SK-N-SH (cell line): Measurements from ENCODE around the gene NPIPB6. TPM values are rescaled to one million over a fixed set of nuclear protein-coding genes. Genes with fewer than 3 reads are reported as not detected.
"Not testable (repeated sequence)": the region's sequence is repeated elsewhere in the genome, so short reads cannot be mapped to it uniquely, and the experiment has no call there.

Experiments used
- CTCF ChIA-PET: fragments of 300-600, 350-600 bp; formaldehyde crosslinking; extraction: SDS; loops from one replicate; lab custom pipeline; 2021; lab: Yijun Ruan, JAX
- POLR2A ChIA-PET: fragments of 350-600 bp; sonication (Branson Sonifier 250); formaldehyde crosslinking; extraction: SDS; loops from one replicate; lab custom pipeline; 2020; ENCODE audit warnings: antibody characterized with exemption, inconsistent platforms; lab: Yijun Ruan, JAX
- DNase-seq: peaks from one replicate; pipeline ENCODE4 v3.0.0; 2012
- H2AFZ ChIP-seq: fragments of 200-600 bp; sonication (generic); 2 replicates; pipeline ENCODE4 v1.8.1; 2016; ENCODE audit warnings: antibody characterized with exemption, mild to moderate bottlenecking, low read depth
- H3F3A ChIP-seq: fragments of 200-600 bp; sonication (generic); replicated peaks from 2 replicates; pipeline ENCODE3; 2016; ENCODE audit warnings: antibody characterized with exemption, mild to moderate bottlenecking; ENCODE audit not compliant: insufficient read depth
- H3K27ac ChIP-seq, 2 experiments: fragments of 200-500 bp in 1 of 2; fragments of 200-600 bp in 1 of 2; sonication (Bioruptor generic) in 1 of 2; sonication (generic), shearing (Covaris generic) in 1 of 2; 2 replicates each; pipeline versions ENCODE4 v1.5.1 to v1.6.1; 2014 to 2016; ENCODE audit warnings: low read depth in 2 of 2, inconsistent platforms in 1 of 2, low read length in 1 of 2, mild to moderate bottlenecking in 1 of 2, mixed read lengths in 1 of 2
- H3K27me3 ChIP-seq: fragments of 200-600 bp; sonication (generic), shearing (Covaris generic); 2 replicates; pipeline ENCODE4 v1.6.1; 2016; ENCODE audit warnings: mixed run types; ENCODE audit not compliant: insufficient read depth
- H3K36me3 ChIP-seq, 2 experiments: fragments of 200-500 bp in 1 of 2; fragments of 200-600 bp in 1 of 2; sonication (Bioruptor generic) in 1 of 2; sonication (generic) in 1 of 2; replicated peaks in 1 of 2; 2 replicates each; pipeline versions ENCODE3 to v1.5.1; 2014 to 2016; ENCODE audit warnings: low read length in 1 of 2, mild to moderate bottlenecking in 1 of 2; ENCODE audit not compliant: insufficient read depth in 2 of 2, control insufficient read depth in 1 of 2
- H3K4me1 ChIP-seq, 2 experiments: fragments of 200-500 bp in 1 of 2; fragments of 200-600 bp in 1 of 2; sonication (Bioruptor generic) in 1 of 2; sonication (generic), shearing (Covaris generic) in 1 of 2; 2 replicates each; pipeline versions ENCODE4 v1.5.1 to v1.6.1; 2014 to 2016; ENCODE audit warnings: low read depth in 1 of 2, low read length in 1 of 2, mixed run types in 1 of 2; ENCODE audit not compliant: insufficient read depth in 2 of 2, control insufficient read depth in 1 of 2
- H3K4me2 ChIP-seq: fragments of 200-600 bp; sonication (generic), shearing (Covaris generic); 2 replicates; pipeline ENCODE4 v1.6.1; 2017; ENCODE audit warnings: mixed run types
- H3K4me3 ChIP-seq, 2 experiments: fragments of 200-500 bp in 1 of 2; fragments of 200-600 bp in 1 of 2; sonication (Bioruptor generic) in 1 of 2; sonication (generic), shearing (Covaris generic) in 1 of 2; 2 replicates each; pipeline versions ENCODE4 v1.5.1 to v1.8.1; 2014 to 2016; ENCODE audit warnings: low read depth in 2 of 2, inconsistent platforms in 1 of 2, low read length in 1 of 2, mild to moderate bottlenecking in 1 of 2, mixed read lengths in 1 of 2, moderate library complexity in 1 of 2
- H3K79me2 ChIP-seq: fragments of 200-600 bp; sonication (generic); 2 replicates; pipeline ENCODE4 v1.8.1; 2017; ENCODE audit warnings: mild to moderate bottlenecking; ENCODE audit not compliant: insufficient read depth
- H3K9ac ChIP-seq: fragments of 200-600 bp; sonication (generic); 2 replicates; pipeline ENCODE4 v1.6.1; 2017; ENCODE audit warnings: mixed run types
- H3K9me2 ChIP-seq: fragments of 200-600 bp; sonication (generic); 2 replicates; pipeline ENCODE4 v1.6.1; 2017; ENCODE audit warnings: mixed run types
- H3K9me3 ChIP-seq: fragments of 200-600 bp; sonication (generic); 2 replicates; pipeline ENCODE4 v1.6.1; 2017; ENCODE audit warnings: mixed run types, mild to moderate bottlenecking, moderate library complexity
- H4K20me1 ChIP-seq: fragments of 200-600 bp; sonication (generic); 2 replicates; pipeline ENCODE4 v1.6.1; 2017; ENCODE audit warnings: mild to moderate bottlenecking, mixed run types; ENCODE audit not compliant: insufficient read depth
- WGBS: methylation state at CpG from one replicate; pipeline ENCODE4 v1.1.6; 2017; ENCODE audit warnings: low lambda C conversion rate; 5-methylcytosine and 5-hydroxymethylcytosine counted together
- polyA plus RNA-seq, 3 experiments: library from polyadenylated mRNA; depleted of rRNA; stranded (reverse); fragments of >200 nt; gene quantifications; 2 replicates each; pipeline ENCODE4 v1.2.3, GENCODE V29; 2012

Gene NPIPB6
- 0.35 and 0.50 TPM in 2 replicates for polyA plus RNA-seq (2012; rRNA removed)
- polyA plus RNA-seq (2012; cell fraction: cytosol; rRNA removed): 0.22 and 0.24 TPM in 2 replicates
- polyA plus RNA-seq (2012; cell fraction: nucleus; rRNA removed): 2.1 and 2.3 TPM in 2 replicates

- H3K4me2 ChIP-seq, CTCF ChIA-PET, DNase-seq, H3K9ac ChIP-seq, H3K27me3 ChIP-seq, H2AFZ ChIP-seq, H3K27ac ChIP-seq, H3K36me3 ChIP-seq, H3K9me3 ChIP-seq, H3K79me2 ChIP-seq, H3K4me1 ChIP-seq, H3K9me2 ChIP-seq, H3K4me3 ChIP-seq, POLR2A ChIA-PET, H4K20me1 ChIP-seq, H3F3A ChIP-seq: not testable (repeated sequence)
- no CpG with 5 or more reads among the region's 5 CpGs for WGBS
Observed at GRCh38 chr16:28363408-28363807, at the start of gene NPIPB6. NPIPB6 (minus strand) TSS chr16:28363508; CDS start chr16:28362822, 686 bp downstream.

GRCh38 chr16:28403220-28404072 lies 40.1 kb upstream of the NPIPB6 start, which contains the start of gene EIF3CL:
EIF3CL (minus strand) TSS chr16:28403841; CDS start chr16:28403618, 223 bp downstream.
- H3K4me3 ChIP-seq: peak within 1 kb of the TSS; percentile 35 to 45; a peak in 3 of 4 replicates
- H3F3A ChIP-seq, H3K4me2 ChIP-seq, H4K20me1 ChIP-seq, H2AFZ ChIP-seq, H3K27ac ChIP-seq, H3K79me2 ChIP-seq, CTCF ChIA-PET, H3K27me3 ChIP-seq, H3K36me3 ChIP-seq, POLR2A ChIA-PET, H3K4me1 ChIP-seq, H3K9ac ChIP-seq, H3K9me3 ChIP-seq, H3K9me2 ChIP-seq, DNase-seq: not testable (repeated sequence)
- WGBS: no CpG with 5 or more reads among the region's 66 CpGs

- POLR2A ChIA-PET, H2AFZ ChIP-seq, DNase-seq, H3K4me1 ChIP-seq, H3K79me2 ChIP-seq, H3K36me3 ChIP-seq, H3F3A ChIP-seq, H3K9ac ChIP-seq, CTCF ChIA-PET, H3K9me3 ChIP-seq, H3K4me2 ChIP-seq, H4K20me1 ChIP-seq, H3K27ac ChIP-seq, H3K9me2 ChIP-seq, H3K27me3 ChIP-seq, H3K4me3 ChIP-seq: not testable (repeated sequence)
- WGBS: no CpG with 5 or more reads among the region's 5 CpGs
Observed at GRCh38 chr16:28392054-28392453, 28.7 kb upstream of the NPIPB6 start.

GRCh38 chr16:28382177-28382867 lies 19.0 kb upstream of the NPIPB6 start:
- H3K4me3 ChIP-seq, H3K36me3 ChIP-seq, H3K4me1 ChIP-seq, H3K79me2 ChIP-seq, H3K9me2 ChIP-seq, H3K9me3 ChIP-seq, POLR2A ChIA-PET, H3K27me3 ChIP-seq, DNase-seq, H4K20me1 ChIP-seq, CTCF ChIA-PET, H2AFZ ChIP-seq, H3K9ac ChIP-seq, H3K4me2 ChIP-seq, H3F3A ChIP-seq, H3K27ac ChIP-seq: not testable (repeated sequence)
- WGBS: 63% methylated on average over 1 of the region's 10 CpGs

GRCh38 chr16:28377822-28378221 lies 14.5 kb upstream of the NPIPB6 start:
- H3K27ac ChIP-seq, CTCF ChIA-PET, H3K36me3 ChIP-seq, H3K79me2 ChIP-seq, H2AFZ ChIP-seq, POLR2A ChIA-PET, H3K4me3 ChIP-seq, H3K9me2 ChIP-seq, H3K9ac ChIP-seq, H3F3A ChIP-seq, H3K4me1 ChIP-seq, H3K27me3 ChIP-seq, H4K20me1 ChIP-seq, H3K9me3 ChIP-seq, H3K4me2 ChIP-seq, DNase-seq: not testable (repeated sequence)
- WGBS: 96% methylated on average over 5 of the region's 10 CpGs

GRCh38 chr16:28377108-28377625 lies 13.9 kb upstream of the NPIPB6 start:
- DNase-seq, H3K9me2 ChIP-seq, CTCF ChIA-PET, POLR2A ChIA-PET, H3K27ac ChIP-seq, H2AFZ ChIP-seq, H3K9me3 ChIP-seq, H4K20me1 ChIP-seq, H3K4me2 ChIP-seq, H3K9ac ChIP-seq, H3K36me3 ChIP-seq, H3K79me2 ChIP-seq, H3K27me3 ChIP-seq, H3K4me3 ChIP-seq, H3F3A ChIP-seq, H3K4me1 ChIP-seq: not testable (repeated sequence)
- WGBS: 98% methylated on average over 9 of the region's 38 CpGs
